Neural progenitor cell (in vitro differentiated cells): ENCODE results near the gene AKNAD1.

Experiments used
- EZH2phosphoT487 ChIP-seq: fragments of 200-600 bp; sonication (generic); IDR thresholded peaks from 2 replicates; pipeline ENCODE4 v1.6.1; 2017; ENCODE audit warnings: antibody characterized with exemption
- TF ChIP-seq, protein P1 (sequence below): fragments of 200-600 bp; sonication (generic); IDR thresholded peaks from 2 replicates; pipeline ENCODE4 v1.5.1; 2017; ENCODE audit warnings: antibody characterized with exemption, mild to moderate bottlenecking

GRCh38 chr1:108817016-108817415, 39.9 kb downstream of the AKNAD1 start:
- TF ChIP-seq EZH2phosphoT487, result no peak
- TF ChIP-seq, protein P1, sequence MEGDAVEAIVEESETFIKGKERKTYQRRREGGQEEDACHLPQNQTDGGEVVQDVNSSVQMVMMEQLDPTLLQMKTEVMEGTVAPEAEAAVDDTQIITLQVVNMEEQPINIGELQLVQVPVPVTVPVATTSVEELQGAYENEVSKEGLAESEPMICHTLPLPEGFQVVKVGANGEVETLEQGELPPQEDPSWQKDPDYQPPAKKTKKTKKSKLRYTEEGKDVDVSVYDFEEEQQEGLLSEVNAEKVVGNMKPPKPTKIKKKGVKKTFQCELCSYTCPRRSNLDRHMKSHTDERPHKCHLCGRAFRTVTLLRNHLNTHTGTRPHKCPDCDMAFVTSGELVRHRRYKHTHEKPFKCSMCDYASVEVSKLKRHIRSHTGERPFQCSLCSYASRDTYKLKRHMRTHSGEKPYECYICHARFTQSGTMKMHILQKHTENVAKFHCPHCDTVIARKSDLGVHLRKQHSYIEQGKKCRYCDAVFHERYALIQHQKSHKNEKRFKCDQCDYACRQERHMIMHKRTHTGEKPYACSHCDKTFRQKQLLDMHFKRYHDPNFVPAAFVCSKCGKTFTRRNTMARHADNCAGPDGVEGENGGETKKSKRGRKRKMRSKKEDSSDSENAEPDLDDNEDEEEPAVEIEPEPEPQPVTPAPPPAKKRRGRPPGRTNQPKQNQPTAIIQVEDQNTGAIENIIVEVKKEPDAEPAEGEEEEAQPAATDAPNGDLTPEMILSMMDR, result no peak
